Measurements from ENCODE around the gene SLC38A3.
A peak's percentile ranks its signal among the peaks of the same experiment; 100 is the strongest.

SLC38A3 gene

GRCh38 chr3:50207359-50208042 is 2.4 kb downstream of the SLC38A3 start:
- H3K79me1 ChIP-seq (ENCODE audit: low read depth, low read length), result no peaks in the 10 kb centered on the region
- no peak overlapping the region for H2BK12ac ChIP-seq (ENCODE audit: low read length)
- no peak for DNase-seq (ENCODE audit: low spot score)
- H2BK15ac ChIP-seq (ENCODE audit: low read length), result no peak overlapping the region
- H3K14ac ChIP-seq (ENCODE audit: low read length), result no peak overlapping the region
- H3K4me3 ChIP-seq (ENCODE audit: low read length in 2 of 2), result no peak overlapping the region
- no peaks in the 10 kb centered on the region for H3K9me3 ChIP-seq (replicated peaks in 1 of 2; ENCODE audit: control insufficient read depth in 2 of 2, insufficient read depth in 1 of 2, low read depth in 1 of 2, low read length in 2 of 2)
- no peak overlapping the region for H2AFZ ChIP-seq (ENCODE audit: low read length)
- no peak overlapping the region for H3K4ac ChIP-seq (ENCODE audit: low read length)
- no peak overlapping the region for H2BK120ac ChIP-seq (ENCODE audit: low read depth, low read length)
- no peak overlapping the region for H2BK5ac ChIP-seq (ENCODE audit: low read length)
- no peak overlapping the region for H3K27ac ChIP-seq (replicated peaks; ENCODE audit: low read length)
- H3K4me2 ChIP-seq (ENCODE audit: insufficient read depth, low read length, poor library complexity, severe bottlenecking), result no peak overlapping the region
- no peak overlapping the region for H2AK5ac ChIP-seq (ENCODE audit: low read depth, low read length)
- no peaks in the 10 kb centered on the region for H3K36me3 ChIP-seq (replicated peaks in 1 of 2; ENCODE audit: control insufficient read depth in 2 of 2, insufficient read depth in 2 of 2, low read length in 2 of 2)
- no peak overlapping the region for H3K18ac ChIP-seq (ENCODE audit: low read length)
- no peak overlapping the region for H4K8ac ChIP-seq (ENCODE audit: low read depth, low read length)
- H4K91ac ChIP-seq (ENCODE audit: low read depth, low read length, poor library complexity), result no peak overlapping the region
- H3K9ac ChIP-seq (ENCODE audit: low read depth, low read length, poor library complexity), result peak overlapping the region; percentile 33
- WGBS, 2 donors (ENCODE audit: extremely low coverage in 2 of 2, insufficient read length in 2 of 2, insufficient replicate concordance in 1 of 2), result no CpG with 5 or more reads among the region's 17 CpGs
- H3K27me3 ChIP-seq (ENCODE audit: control insufficient read depth in 3 of 3, insufficient read depth in 3 of 3, low read depth in 1 of 3, low read length in 3 of 3), result peaks cover 7 to 89% (median 20%) of the 10 kb centered on the region in 3 experiments
- H3K23ac ChIP-seq (ENCODE audit: low read depth, low read length, poor library complexity), result no peak overlapping the region
- H3K4me1 ChIP-seq (ENCODE audit: control insufficient read depth in 2 of 2, insufficient read depth in 1 of 2, low read depth in 1 of 2, low read length in 2 of 2), result peaks cover 18 to 21% of the 10 kb centered on the region in 2 donors

- no peak overlapping the region for H2BK15ac ChIP-seq (ENCODE audit: low read length)
- H2BK5ac ChIP-seq (ENCODE audit: low read length), result no peak overlapping the region
- no peak overlapping the region for H4K91ac ChIP-seq (ENCODE audit: low read depth, low read length, poor library complexity)
- no peak overlapping the region for H3K27ac ChIP-seq (replicated peaks; ENCODE audit: low read length)
- peak overlapping the region; percentile 44 for H3K18ac ChIP-seq (ENCODE audit: low read length)
- no peak overlapping the region for H3K23ac ChIP-seq (ENCODE audit: low read depth, low read length, poor library complexity)
- H2BK120ac ChIP-seq (ENCODE audit: low read depth, low read length), result no peak overlapping the region
- no peak for DNase-seq (ENCODE audit: low spot score)
- no peak overlapping the region for H2BK12ac ChIP-seq (ENCODE audit: low read length)
- no peak overlapping the region for H3K4ac ChIP-seq (ENCODE audit: low read length)
- peak overlapping the region; percentile 50 for H2AK5ac ChIP-seq (ENCODE audit: low read depth, low read length)
- no peaks in the 10 kb centered on the region for H3K36me3 ChIP-seq (replicated peaks in 1 of 2; ENCODE audit: control insufficient read depth in 2 of 2, insufficient read depth in 2 of 2, low read length in 2 of 2)
- H2AFZ ChIP-seq (ENCODE audit: low read length), result no peak overlapping the region
- H3K9me3 ChIP-seq (replicated peaks in 1 of 2; ENCODE audit: control insufficient read depth in 2 of 2, insufficient read depth in 1 of 2, low read depth in 1 of 2, low read length in 2 of 2), result no peaks in the 10 kb centered on the region
- no peak overlapping the region for H3K14ac ChIP-seq (ENCODE audit: low read length)
- H3K9ac ChIP-seq (ENCODE audit: low read depth, low read length, poor library complexity), result peak overlapping the region; percentile 50
- H3K27me3 ChIP-seq (ENCODE audit: control insufficient read depth in 3 of 3, insufficient read depth in 3 of 3, low read depth in 1 of 3, low read length in 3 of 3), result peaks cover 7 to 85% (median 20%) of the 10 kb centered on the region in 3 experiments
- H3K4me3 ChIP-seq (ENCODE audit: low read length in 2 of 2), result no peak overlapping the region
- H4K8ac ChIP-seq (ENCODE audit: low read depth, low read length), result no peak overlapping the region
- no peaks in the 10 kb centered on the region for H3K79me1 ChIP-seq (ENCODE audit: low read depth, low read length)
- H3K4me2 ChIP-seq (ENCODE audit: insufficient read depth, low read length, poor library complexity, severe bottlenecking), result no peak overlapping the region
- H3K4me1 ChIP-seq (ENCODE audit: control insufficient read depth in 2 of 2, insufficient read depth in 1 of 2, low read depth in 1 of 2, low read length in 2 of 2), result peaks cover 11 to 13% of the 10 kb centered on the region in 2 donors
- whole genome bisulfite sequencing, 2 donors (ENCODE audit: extremely low coverage in 2 of 2, insufficient read length in 2 of 2, insufficient replicate concordance in 1 of 2), result no CpG with 5 or more reads among the region's 14 CpGs
Observed at GRCh38 chr3:50208677-50209344, 3.7 kb downstream of the SLC38A3 start.

GRCh38 chr3:50210176-50210509 is 5.1 kb downstream of the SLC38A3 start:
- WGBS, 2 donors (ENCODE audit: extremely low coverage in 2 of 2, insufficient read length in 2 of 2, insufficient replicate concordance in 1 of 2), result no CpG with 5 or more reads among the region's 5 CpGs
- no peak for DNase-seq (ENCODE audit: low spot score)
- Histone ChIP-seq H3K4me3 (ENCODE audit: low read length in 2 of 2) (no peak overlapping the region), H3K4ac (ENCODE audit: low read length) (no peak overlapping the region), H3K4me2 (ENCODE audit: insufficient read depth, low read length, poor library complexity, severe bottlenecking) (no peak overlapping the region), H3K23ac (ENCODE audit: low read depth, low read length, poor library complexity) (no peak overlapping the region), H2BK15ac (ENCODE audit: low read length) (no peak overlapping the region), H2BK12ac (ENCODE audit: low read length) (no peak overlapping the region), H2AK5ac (ENCODE audit: low read depth, low read length) (no peak overlapping the region), H3K18ac (ENCODE audit: low read length) (no peak overlapping the region), H3K4me1 (ENCODE audit: control insufficient read depth in 2 of 2, insufficient read depth in 1 of 2, low read depth in 1 of 2, low read length in 2 of 2) (peaks cover 2 to 7% of the 10 kb centered on the region in 2 donors), H2BK5ac (ENCODE audit: low read length) (no peak overlapping the region), H4K91ac (ENCODE audit: low read depth, low read length, poor library complexity) (no peak overlapping the region), H3K36me3 (replicated peaks in 1 of 2; ENCODE audit: control insufficient read depth in 2 of 2, insufficient read depth in 2 of 2, low read length in 2 of 2) (no peaks in the 10 kb centered on the region), H2BK120ac (ENCODE audit: low read depth, low read length) (no peak overlapping the region), H3K27me3 (ENCODE audit: control insufficient read depth in 3 of 3, insufficient read depth in 3 of 3, low read depth in 1 of 3, low read length in 3 of 3) (peaks cover 7 to 85% (median 19%) of the 10 kb centered on the region in 3 experiments), H2AFZ (ENCODE audit: low read length) (no peak overlapping the region), H4K8ac (ENCODE audit: low read depth, low read length) (no peak overlapping the region), H3K14ac (ENCODE audit: low read length) (no peak overlapping the region), H3K79me1 (ENCODE audit: low read depth, low read length) (no peaks in the 10 kb centered on the region), H3K9me3 (replicated peaks in 1 of 2; ENCODE audit: control insufficient read depth in 2 of 2, insufficient read depth in 1 of 2, low read depth in 1 of 2, low read length in 2 of 2) (no peaks in the 10 kb centered on the region), H3K27ac (replicated peaks; ENCODE audit: low read length) (no peak overlapping the region), H3K9ac (ENCODE audit: low read depth, low read length, poor library complexity) (no peak overlapping the region)

GRCh38 chr3:50210510-50211367 is 5.7 kb downstream of the SLC38A3 start:
- Histone ChIP-seq H3K4me2 (ENCODE audit: insufficient read depth, low read length, poor library complexity, severe bottlenecking) (no peak overlapping the region), H4K8ac (ENCODE audit: low read depth, low read length) (no peak overlapping the region), H3K79me1 (ENCODE audit: low read depth, low read length) (no peaks in the 10 kb centered on the region), H3K9ac (ENCODE audit: low read depth, low read length, poor library complexity) (no peak overlapping the region), H2AFZ (ENCODE audit: low read length) (no peak overlapping the region), H2BK15ac (ENCODE audit: low read length) (no peak overlapping the region), H4K91ac (ENCODE audit: low read depth, low read length, poor library complexity) (no peak overlapping the region), H2BK120ac (ENCODE audit: low read depth, low read length) (no peak overlapping the region), H3K14ac (ENCODE audit: low read length) (no peak overlapping the region), H3K23ac (ENCODE audit: low read depth, low read length, poor library complexity) (no peak overlapping the region), H3K27ac (replicated peaks; ENCODE audit: low read length) (no peak overlapping the region), H3K36me3 (replicated peaks in 1 of 2; ENCODE audit: control insufficient read depth in 2 of 2, insufficient read depth in 2 of 2, low read length in 2 of 2) (no peaks in the 10 kb centered on the region), H3K4ac (ENCODE audit: low read length) (no peak overlapping the region), H2BK5ac (ENCODE audit: low read length) (no peak overlapping the region), H2BK12ac (ENCODE audit: low read length) (no peak overlapping the region), H3K9me3 (replicated peaks in 1 of 2; ENCODE audit: control insufficient read depth in 2 of 2, insufficient read depth in 1 of 2, low read depth in 1 of 2, low read length in 2 of 2) (no peaks in the 10 kb centered on the region), H3K27me3 (ENCODE audit: control insufficient read depth in 3 of 3, insufficient read depth in 3 of 3, low read depth in 1 of 3, low read length in 3 of 3) (peaks cover under 1 to 84% (median 13%) of the 10 kb centered on the region in 3 experiments), H2AK5ac (ENCODE audit: low read depth, low read length) (peak overlapping the region; percentile 69), H3K18ac (ENCODE audit: low read length) (peak overlapping the region; percentile 73), H3K4me1 (ENCODE audit: control insufficient read depth in 2 of 2, insufficient read depth in 1 of 2, low read depth in 1 of 2, low read length in 2 of 2) (peaks cover 2 to 7% of the 10 kb centered on the region in 2 donors), H3K4me3 (ENCODE audit: low read length in 2 of 2) (no peak overlapping the region)
- no CpG with 5 or more reads among the region's 13 CpGs for WGBS, 2 donors (ENCODE audit: extremely low coverage in 2 of 2, insufficient read length in 2 of 2, insufficient replicate concordance in 1 of 2)
- no peak for DNase-seq (ENCODE audit: low spot score)
